Measurements from ENCODE around the gene COPS3. TPM values are rescaled to one million over a fixed set of nuclear protein-coding genes. Genes with fewer than 3 reads are reported as not detected.

COPS3 gene
- total and polyA plus RNA-seq, 8 donors, result 11.1 to 291 (median 48.6) TPM

- H3K4me1 ChIP-seq, result peaks cover 40 to 76% (median 65%) of the 10 kb centered on the region in 4 donors
- H3K27me3 ChIP-seq, result no peaks in the 10 kb centered on the region
- TF ChIP-seq POLR2AphosphoS5 (IDR thresholded peaks at IDR 0.05) (peak in 1 of 3 donors; percentile 39), EP300 (IDR thresholded peaks at IDR 0.05) (no peak)
- WGBS, 5 donors, result 60 to 71% (median 69%) methylated on average over 15 of the region's 15 CpGs
- intact Hi-C loops (cut with DNase I; ENCODE audit: low total_unique reads), result no loop called here
- H3K4me3 ChIP-seq, result peak overlapping the region in 3 of 4 donors; percentile 11 to 72 (median 57)
- peak overlapping the region in 4 of 5 donors; percentile 26 to 95 (median 73) for H3K27ac ChIP-seq
- DNase-seq, result peak in 1 of 2 donors; percentile 34
- H3K9me3 ChIP-seq, result no peaks in the 10 kb centered on the region
- peaks cover 0 to 12% (median 8%) of the 10 kb centered on the region in 4 donors for H3K36me3 ChIP-seq
These were observed 76.9 kb downstream of the COPS3 start for GRCh38 chr17:17204041-17204591.

GRCh38 chr17:17203173-17203730 lies 77.8 kb downstream of the COPS3 start:
- H3K27ac ChIP-seq, result peak overlapping the region in 3 of 5 donors; percentile 59 to 95 (median 87)
- intact Hi-C loops (cut with DNase I; ENCODE audit: low total_unique reads), result no loop called here
- H3K27me3 ChIP-seq, result no peaks in the 10 kb centered on the region
- H3K4me3 ChIP-seq, result no peak overlapping the region
- H3K36me3 ChIP-seq, result peaks cover 0 to 12% (median 8%) of the 10 kb centered on the region in 4 donors
- H3K9me3 ChIP-seq, result no peaks in the 10 kb centered on the region
- peaks cover 40 to 77% (median 65%) of the 10 kb centered on the region in 4 donors for H3K4me1 ChIP-seq
- TF ChIP-seq POLR2A (IDR thresholded peaks at IDR 0.05) (no peak), POLR2AphosphoS5 (IDR thresholded peaks at IDR 0.05) (no peak), CTCF (IDR thresholded peaks at IDR 0.05) (no peak), EP300 (IDR thresholded peaks at IDR 0.05) (no peak)
- WGBS, 5 donors, result 80 to 93% (median 85%) methylated on average over 14 to 15 of the region's 15 CpGs
- DNase-seq, result no peak

GRCh38 chr17:17201907-17202306 lies 79.1 kb downstream of the COPS3 start:
- DNase-seq, result no peak
- Histone ChIP-seq H3K27ac (peak overlapping the region in 4 of 5 donors; percentile 45 to 95 (median 59)), H3K4me1 (peaks cover 39 to 72% (median 61%) of the 10 kb centered on the region in 4 donors)

GRCh38 chr17:17201271-17201670 lies 79.8 kb downstream of the COPS3 start:
- TF ChIP-seq POLR2AphosphoS5 (IDR thresholded peaks at IDR 0.05) (no peak), CTCF (IDR thresholded peaks at IDR 0.05) (no peak), POLR2A (IDR thresholded peaks at IDR 0.05) (no peak), EP300 (IDR thresholded peaks at IDR 0.05) (no peak)
- 75 to 86% (median 82%) methylated on average over 10 of the region's 10 CpGs for WGBS, 5 donors
- Histone ChIP-seq H3K9me3 (no peaks in the 10 kb centered on the region), H3K36me3 (peaks cover 0 to 12% (median 8%) of the 10 kb centered on the region in 4 donors), H3K4me1 (peaks cover 33 to 66% (median 55%) of the 10 kb centered on the region in 4 donors), H3K27me3 (no peaks in the 10 kb centered on the region), H3K4me3 (no peak overlapping the region), H3K27ac (peak overlapping the region in 4 of 5 donors; percentile 45 to 95 (median 59))
- intact Hi-C loops (cut with DNase I; ENCODE audit: low total_unique reads), result no loop called here
- DNase-seq, result no peak

More at GRCh38 chr17:17201907-17202306, 79.1 kb downstream of the COPS3 start:
- TF ChIP-seq POLR2A (IDR thresholded peaks at IDR 0.05) (no peak), EP300 (IDR thresholded peaks at IDR 0.05) (no peak), CTCF (IDR thresholded peaks at IDR 0.05) (no peak), POLR2AphosphoS5 (IDR thresholded peaks at IDR 0.05) (peak in 1 of 3 donors; percentile 9)
- H3K9me3 ChIP-seq, result no peaks in the 10 kb centered on the region
- WGBS, 5 donors, result 78 to 91% (median 85%) methylated on average over 8 of the region's 8 CpGs
- H3K36me3 ChIP-seq, result peaks cover 0 to 12% (median 8%) of the 10 kb centered on the region in 4 donors
- H3K27me3 ChIP-seq, result no peaks in the 10 kb centered on the region
- H3K4me3 ChIP-seq, result no peak overlapping the region
- intact Hi-C loops (cut with DNase I; ENCODE audit: low total_unique reads), result no loop called here
